ENCODE results near the gene TMEM25.
A peak's percentile ranks its signal among the peaks of the same experiment; 100 is the strongest.
"Not testable (repeated sequence)": the region's sequence is repeated elsewhere in the genome, so short reads cannot be mapped to it uniquely, and the experiment has no call there.

TMEM25 gene

DNA sequence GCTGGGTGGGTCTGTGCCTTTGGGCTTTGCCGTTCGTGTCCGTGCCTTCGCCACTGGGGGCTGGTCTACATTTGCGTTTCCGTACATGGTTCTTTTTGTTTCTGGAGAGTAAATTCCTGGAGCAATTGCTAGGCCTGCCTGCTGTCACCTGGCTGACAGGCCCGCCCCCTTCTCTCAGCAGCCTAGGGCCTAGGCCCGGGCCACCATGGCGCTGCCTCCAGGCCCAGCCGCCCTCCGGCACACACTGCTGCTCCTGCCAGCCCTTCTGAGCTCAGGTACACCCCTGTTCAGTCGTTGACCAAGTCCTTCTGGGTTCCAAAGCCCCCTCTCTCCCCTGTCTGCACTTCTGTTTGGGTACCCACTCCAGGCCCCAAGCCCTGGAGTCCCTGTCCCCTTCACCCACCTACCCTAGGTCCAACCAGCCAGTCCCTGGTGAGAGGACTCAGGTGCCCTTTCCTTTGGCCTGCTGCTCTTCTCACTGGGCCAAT, 649 bp downstream of the TMEM25 start:
- DNase-seq, result no peak

DNA sequence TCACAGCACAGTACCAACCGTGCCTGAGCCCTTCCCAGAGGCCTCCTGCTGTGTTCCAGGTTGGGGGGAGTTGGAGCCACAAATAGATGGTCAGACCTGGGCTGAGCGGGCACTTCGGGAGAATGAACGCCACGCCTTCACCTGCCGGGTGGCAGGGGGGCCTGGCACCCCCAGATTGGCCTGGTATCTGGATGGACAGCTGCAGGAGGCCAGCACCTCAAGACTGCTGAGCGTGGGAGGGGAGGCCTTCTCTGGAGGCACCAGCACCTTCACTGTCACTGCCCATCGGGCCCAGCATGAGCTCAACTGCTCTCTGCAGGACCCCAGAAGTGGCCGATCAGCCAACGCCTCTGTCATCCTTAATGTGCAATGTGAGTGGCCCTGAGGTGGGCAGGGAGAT, 1.1 kb downstream of the TMEM25 start:
- DNase-seq, result no peak

- no peak for DNase-seq
These were observed 2.1 kb downstream of the TMEM25 start for GRCh38 chr11:118532852-118533768.

- no peak for DNase-seq
These were observed 3.1 kb downstream of the TMEM25 start for GRCh38 chr11:118533769-118534729.

DNA sequence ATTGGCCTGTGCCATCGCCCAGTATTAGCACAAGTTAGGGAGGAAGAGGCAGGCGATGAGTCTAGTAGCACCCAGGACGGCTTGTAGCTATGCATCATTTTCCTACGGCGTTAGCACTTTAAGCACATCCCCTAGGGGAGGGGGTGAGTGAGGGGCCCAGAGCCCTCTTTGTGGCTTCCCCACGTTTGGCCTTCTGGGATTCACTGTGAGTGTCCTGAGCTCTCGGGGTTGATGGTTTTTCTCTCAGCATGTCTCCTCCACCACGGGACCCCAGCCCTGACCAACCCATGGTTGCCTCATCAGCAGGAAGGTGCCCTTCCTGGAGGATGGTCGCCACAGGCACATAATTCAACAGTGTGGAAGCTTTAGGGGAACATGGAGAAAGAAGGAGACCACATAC, 4.3 kb downstream of the TMEM25 start:
- no peak for DNase-seq

DNA sequence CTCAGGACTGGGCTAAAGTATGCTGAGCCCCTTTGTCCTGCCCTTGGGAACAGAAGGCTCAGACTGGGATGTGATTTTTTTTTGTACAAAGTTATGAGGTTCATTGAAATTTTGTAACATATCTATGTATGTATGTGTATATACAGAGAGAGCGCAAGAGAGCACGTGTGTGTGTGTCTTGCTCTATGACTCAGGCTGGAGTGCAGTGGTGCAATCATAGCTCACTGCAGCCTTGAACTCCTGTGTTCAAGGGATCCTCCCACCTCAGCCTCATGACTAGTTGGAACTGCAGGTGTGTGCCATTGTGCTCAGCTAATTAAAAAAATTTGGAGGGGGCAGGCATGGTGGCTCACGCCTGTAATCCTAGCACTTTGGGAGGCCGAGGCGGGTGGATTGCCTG, 5.7 kb downstream of the TMEM25 start:
- no peak for DNase-seq

GRCh38 chr11:118537409-118537980, 6.5 kb downstream of the TMEM25 start:
- DNase-seq, result no peak

GRCh38 chr11:118544010-118544646, 13.1 kb downstream of the TMEM25 start:
- DNase-seq, result no peak

GRCh38 chr11:118544647-118545010, 13.6 kb downstream of the TMEM25 start:
- no peak for DNase-seq

- DNase-seq, result no peak
These were observed 14.5 kb downstream of the TMEM25 start for GRCh38 chr11:118545533-118545932.

DNA sequence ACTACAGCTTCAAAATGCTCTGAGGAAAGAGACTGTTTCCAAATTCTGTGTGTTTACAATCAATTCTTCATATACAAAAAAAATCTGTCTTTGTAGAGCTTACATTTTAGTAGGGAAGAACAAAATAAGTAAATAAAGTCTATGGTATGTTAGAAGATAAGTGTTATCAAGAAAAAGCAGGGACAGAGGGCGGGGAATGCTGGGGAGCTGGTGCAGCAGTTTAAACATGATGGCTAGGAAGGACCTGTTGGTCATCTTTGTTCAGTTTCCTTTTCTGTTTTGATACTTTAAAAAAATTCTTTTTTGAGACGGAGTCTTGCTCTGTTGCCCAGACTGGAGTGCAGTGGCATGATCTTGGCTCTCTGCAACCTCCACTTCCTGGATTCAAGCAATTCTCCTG, 16.1 kb downstream of the TMEM25 start:
- no peak for DNase-seq

- no peak for DNase-seq
These were observed 21.3 kb downstream of the TMEM25 start for GRCh38 chr11:118552341-118552740.

DNA sequence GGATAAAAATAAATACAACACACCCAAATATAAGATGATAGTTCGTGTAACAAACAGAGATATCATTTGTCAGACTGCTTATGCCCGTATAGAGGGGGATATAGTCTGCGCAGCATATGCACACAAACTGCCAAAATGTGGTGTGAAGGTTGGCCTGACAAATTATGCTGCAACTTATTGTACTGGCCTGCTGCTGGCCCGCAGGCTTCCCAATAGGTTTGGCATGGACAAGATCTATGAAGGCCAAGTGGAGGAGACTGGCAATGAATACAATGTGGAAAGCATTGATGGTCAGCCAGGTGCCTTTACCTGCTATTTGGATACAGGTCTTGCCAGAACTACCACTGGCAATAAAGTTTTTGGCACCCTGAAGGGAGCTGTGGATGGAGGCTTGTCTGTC, 29.8 kb downstream of the TMEM25 start:
- no peak for DNase-seq

- DNase-seq, result no peak
These were observed 34.1 kb downstream of the TMEM25 start for GRCh38 chr11:118565051-118565450.

- no peak for DNase-seq
These were observed 38.7 kb downstream of the TMEM25 start for GRCh38 chr11:118569670-118570069.

DNA sequence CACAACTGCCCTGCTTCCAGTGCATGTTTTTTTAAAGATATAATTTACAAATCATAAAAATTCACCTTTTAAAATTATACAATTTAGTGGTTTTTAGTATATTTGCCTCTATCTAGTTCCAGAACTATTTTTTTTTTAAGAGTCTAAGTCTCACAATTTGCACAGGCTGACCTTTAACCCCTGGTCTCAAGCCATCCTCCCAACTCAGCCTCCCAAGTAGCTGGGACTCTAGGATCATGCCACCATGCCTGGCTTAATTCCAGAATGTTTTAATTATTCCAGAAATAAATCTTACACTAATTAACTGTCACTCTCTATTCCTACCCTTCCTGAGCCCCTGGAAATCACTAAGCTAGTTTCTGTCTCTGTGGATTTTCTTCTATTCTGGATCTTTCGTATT, 39.8 kb downstream of the TMEM25 start:
- DNase-seq, result no peak

- not testable (repeated sequence) for DNase-seq
These were observed 40.7 kb downstream of the TMEM25 start for GRCh38 chr11:118571701-118572060.

DNA sequence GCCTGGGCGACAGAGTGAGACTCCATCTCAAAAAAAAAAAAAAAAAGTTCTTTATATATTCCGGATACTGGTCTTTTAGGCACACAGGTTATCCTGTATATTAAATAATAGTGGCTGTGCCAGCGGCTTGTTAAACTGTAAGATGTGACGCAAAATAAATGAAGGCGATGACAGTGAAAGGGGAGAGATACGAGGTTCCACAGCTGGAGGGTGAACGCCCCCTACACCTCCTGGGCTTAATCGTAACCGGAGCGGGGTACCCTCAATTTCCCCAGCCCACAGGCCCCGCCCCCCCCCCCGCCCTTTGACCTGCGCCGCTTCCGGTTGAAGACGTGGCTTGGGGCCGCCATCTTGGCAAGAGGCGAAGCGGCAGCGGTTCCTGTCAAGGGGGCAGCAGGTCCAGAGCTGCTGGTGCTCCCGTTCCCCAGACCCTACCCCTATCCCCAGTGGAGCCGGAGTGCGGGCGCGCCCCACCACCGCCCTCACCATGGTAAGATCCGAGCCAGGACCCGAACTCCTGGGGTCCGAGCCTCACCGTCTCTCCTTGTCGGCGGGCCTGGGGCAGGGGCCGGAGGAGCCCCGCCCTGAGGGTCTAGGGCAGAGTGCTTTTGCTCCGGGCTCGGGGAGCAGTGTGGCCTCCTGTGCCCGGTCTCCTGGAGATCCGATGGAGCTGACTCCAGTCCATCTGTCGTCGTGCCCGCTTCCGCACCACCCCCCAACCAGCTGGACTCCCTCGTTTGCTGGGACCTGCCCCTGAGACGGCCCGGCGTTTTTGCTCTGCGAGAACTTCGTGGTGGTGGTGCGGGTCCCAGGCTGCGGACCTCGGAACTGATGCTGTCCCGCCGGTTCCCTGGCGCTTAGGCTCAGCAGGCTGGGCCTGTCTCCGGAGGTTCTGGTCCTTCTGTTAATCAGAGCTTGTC, 41.3 kb downstream of the TMEM25 start, which contains the start of gene ARCN1:
TSS of gene ARCN1 (plus strand) at position 349 of the 920 bp plus-strand sequence. CDS start at position 488, 139 bp downstream.
- peak; percentile 94 for DNase-seq

DNA sequence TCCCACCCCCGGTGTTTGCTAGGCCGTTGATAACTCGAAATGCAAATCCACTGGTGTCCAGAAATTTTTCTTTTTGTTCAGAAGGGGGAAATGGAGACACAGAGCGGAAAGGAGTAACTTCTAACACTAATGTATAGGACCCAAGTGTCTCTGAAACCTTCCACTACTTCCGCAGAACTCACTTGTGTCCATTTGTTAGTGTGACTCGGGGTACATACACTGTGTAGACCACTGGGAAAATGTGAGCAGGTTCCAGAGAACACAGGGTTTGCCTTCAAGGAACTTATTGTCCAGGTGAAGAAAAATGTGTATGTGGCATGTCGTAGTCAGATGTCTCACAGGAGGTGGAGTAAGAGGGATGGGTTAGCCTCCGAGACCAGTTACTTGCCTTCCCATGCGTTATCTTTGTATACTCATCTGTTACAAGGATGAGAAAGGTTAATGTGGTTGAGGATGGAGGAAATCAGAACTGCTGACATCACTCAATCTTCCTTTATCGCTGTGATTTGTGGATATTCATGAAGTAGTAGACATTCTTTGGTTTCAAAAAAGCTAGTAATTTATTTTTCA, 42.1 kb downstream of the TMEM25 start:
- DNase-seq, result no peak

- DNase-seq, result no peak
These were observed 43.6 kb downstream of the TMEM25 start for GRCh38 chr11:118574636-118575035.

- not testable (repeated sequence) for DNase-seq
These were observed 47.0 kb downstream of the TMEM25 start for GRCh38 chr11:118577995-118578394.
